GM12878 (cell line): ENCODE measurements around the gene TSNAX. TPM values are rescaled to one million over a fixed set of nuclear protein-coding genes. Genes with fewer than 3 reads are reported as not detected.

ENCODE experiments used
- ATAC-seq: fragments of 200-7000 bp; cut with Tn5 transposase; 3 replicates; pipeline ENCODE4 v1.9.1; 2020; ENCODE audit warnings: mild to moderate bottlenecking, moderate library complexity
- BruUV-seq: library from RNA; stranded (reverse); fragments of 400-500 nt; replicated peaks from 2 replicates; lab custom pipeline; 2021; lab: Mats Ljungman, UMichigan
- CTCF ChIA-PET: fragments of 300-600 bp; sonication (Branson Sonifier 250); formaldehyde crosslinking; extraction: SDS; loops from one replicate; lab custom pipeline; 2021; ENCODE audit warnings: inconsistent platforms; lab: Yijun Ruan, JAX
- POLR2A ChIA-PET: fragments of 350-600 bp; formaldehyde crosslinking; extraction: SDS; loops from one replicate; lab custom pipeline; 2021; ENCODE audit warnings: inconsistent platforms; lab: Charles Lee
- RAD21 ChIA-PET: fragments of 300-600 bp; sonication (Branson Sonifier 250); formaldehyde crosslinking; loops from one replicate; lab custom pipeline; 2023; ENCODE audit warnings: antibody characterized with exemption; ENCODE audit not compliant: unreplicated experiment; lab: Charles Lee
- SMC1A ChIA-PET: fragments of 300-600 bp; sonication (Branson Sonifier 250); formaldehyde crosslinking; loops from one replicate; lab custom pipeline; 2023; ENCODE audit not compliant: unreplicated experiment, uncharacterized antibody; lab: Charles Lee
- DNase-seq: peaks from one replicate; pipeline ENCODE4 v3.0.0-alpha.2; 2011; ENCODE audit warnings: low read depth, low spot score
- FAIRE-seq: peaks from 3 replicates; lab custom pipeline; 2011; peaks lifted over from hg19 to GRCh38; lab: Jason Lieb, UNC
- H2AFZ ChIP-seq: 2 replicates; pipeline ENCODE4 v1.6.0; 2011; ENCODE audit warnings: low read depth, low read length, control low read depth; ENCODE audit not compliant: control insufficient read depth
- H3K27ac ChIP-seq: 2 replicates; pipeline ENCODE4 v1.5.1; 2011; ENCODE audit warnings: control low read depth; ENCODE audit not compliant: control insufficient read depth, insufficient read depth
- H3K27me3 ChIP-seq, 2 experiments: replicated peaks in 1 of 2; 2 replicates each; pipeline versions ENCODE4 v1.6.0 to v1.6.1; 2011; ENCODE audit warnings: low read length in 1 of 2; ENCODE audit not compliant: control insufficient read depth in 2 of 2, insufficient read depth in 2 of 2
- H3K36me3 ChIP-seq, 2 experiments: 2 replicates each; pipeline ENCODE4 v1.5.1; 2011; ENCODE audit warnings: low read length in 1 of 2; ENCODE audit not compliant: control insufficient read depth in 2 of 2, insufficient read depth in 2 of 2
- H3K4me1 ChIP-seq: 2 replicates; pipeline ENCODE4 v1.6.1; 2011; ENCODE audit warnings: mild to moderate bottlenecking, low read length, moderate library complexity, mixed read lengths; ENCODE audit not compliant: control insufficient read depth, insufficient read depth
- H3K4me2 ChIP-seq: 2 replicates; pipeline ENCODE4 v1.6.0; 2011; ENCODE audit warnings: control low read depth; ENCODE audit not compliant: control insufficient read depth, insufficient read depth
- H3K4me3 ChIP-seq: fragments of 200-600 bp; sonication (generic); 2 replicates; pipeline ENCODE4 v1.5.1; 2016
- H3K79me2 ChIP-seq: 2 replicates; pipeline ENCODE4 v1.6.0; 2011; ENCODE audit warnings: low read length; ENCODE audit not compliant: control insufficient read depth, insufficient read depth
- H3K9ac ChIP-seq: 2 replicates; pipeline ENCODE4 v1.8.0; 2011; ENCODE audit warnings: low read length, control low read depth, mixed read lengths; ENCODE audit not compliant: control insufficient read depth, insufficient read depth
- H3K9me3 ChIP-seq: replicated peaks from 3 replicates; pipeline ENCODE4 v1.5.1; 2011; ENCODE audit warnings: mild to moderate bottlenecking, low read length; ENCODE audit not compliant: control insufficient read depth, insufficient read depth
- H4K20me1 ChIP-seq: 2 replicates; pipeline ENCODE4 v1.6.0; 2011; ENCODE audit not compliant: control insufficient read depth, insufficient read depth
- CHD1 ChIP-seq: IDR thresholded peaks from 2 replicates; pipeline ENCODE4 v1.6.1; 2012; ENCODE audit warnings: low read depth, low read length, improper control_type of control experiment
- E2F8 ChIP-seq: fragments of 450-650 bp; IDR thresholded peaks from 2 replicates; pipeline ENCODE4 v1.6.1; 2018; ENCODE audit warnings: mild to moderate bottlenecking, low read depth, moderate library complexity; ENCODE audit not compliant: partially characterized antibody
- E4F1 ChIP-seq: fragments of 450-650 bp; IDR thresholded peaks from 2 replicates; pipeline ENCODE4 v1.6.1; 2018; ENCODE audit warnings: borderline replicate concordance, mild to moderate bottlenecking; ENCODE audit not compliant: partially characterized antibody
- EGR1 ChIP-seq, 2 experiments: IDR thresholded peaks; 1 replicate in 1 of 2; 2 replicates in 1 of 2; pipeline ENCODE4 v1.6.1; 2011 to 2012; ENCODE audit warnings: low read depth in 2 of 2, low read length in 2 of 2, borderline replicate concordance in 1 of 2, mild to moderate bottlenecking in 1 of 2, moderate library complexity in 1 of 2
- ELK1 ChIP-seq: IDR thresholded peaks from 2 replicates; pipeline ENCODE4 v1.6.1; 2012; ENCODE audit warnings: low read depth, low read length, improper control_type of control experiment
- EP300 ChIP-seq, 2 experiments: fragments of 150-350 bp in 1 of 2; IDR thresholded peaks; 2 replicates each; pipeline ENCODE4 v1.6.1; 2011 to 2012; ENCODE audit warnings: low read depth in 2 of 2, low read length in 2 of 2, borderline replicate concordance in 1 of 2, improper control_type of control experiment in 1 of 2, inconsistent platforms in 1 of 2; ENCODE audit not compliant: control insufficient read depth in 1 of 2
- FOXK2 ChIP-seq: fragments of 450-650 bp; IDR thresholded peaks from 2 replicates; pipeline ENCODE4 v1.6.1; 2017; ENCODE audit warnings: mild to moderate bottlenecking, moderate library complexity
- HCFC1 ChIP-seq: fragments of 150-350 bp; IDR thresholded peaks from 2 replicates; pipeline ENCODE4 v1.6.1; 2014; ENCODE audit warnings: low read length
- MXI1 ChIP-seq: fragments of 150-350 bp; IDR thresholded peaks from 2 replicates; pipeline ENCODE4 v1.6.1; 2011; ENCODE audit warnings: low read depth, mild to moderate bottlenecking, inconsistent platforms, low read length, improper control_type of control experiment
- MYC ChIP-seq: IDR thresholded peaks from 2 replicates; pipeline ENCODE4 v1.6.1; 2011; ENCODE audit warnings: mild to moderate bottlenecking, low read length, moderate library complexity, inconsistent platforms; ENCODE audit not compliant: insufficient read depth, insufficient replicate concordance, insufficient read length, severe bottlenecking
- POU2F2 ChIP-seq: IDR thresholded peaks from 3 replicates; pipeline ENCODE4 v1.6.1; 2011; ENCODE audit warnings: low read depth, mild to moderate bottlenecking, low read length, borderline replicate concordance
- SMAD5 ChIP-seq: IDR thresholded peaks from 2 replicates; pipeline ENCODE4 v1.6.1; 2016; ENCODE audit warnings: antibody characterized with exemption, low read depth
- USF1 ChIP-seq: IDR thresholded peaks from 2 replicates; pipeline ENCODE4 v1.6.1; 2011; ENCODE audit warnings: borderline replicate concordance, low read depth, mild to moderate bottlenecking, moderate library complexity, mixed read lengths, low read length; ENCODE audit not compliant: insufficient read depth; ENCODE audit errors: extremely low read length
- WRNIP1 ChIP-seq: IDR thresholded peaks from 2 replicates; pipeline ENCODE4 v1.6.1; 2011; ENCODE audit warnings: low read depth, low read length, improper control_type of control experiment, borderline replicate concordance
- WGBS: methylation state at CpG from one replicate; pipeline ENCODE4 v1.1.6; 2016; ENCODE audit warnings: low lambda C conversion rate; ENCODE audit not compliant: insufficient replicate concordance, insufficient coverage; ENCODE audit errors: missing lambda C conversion rate; 5-methylcytosine and 5-hydroxymethylcytosine counted together
- in situ Hi-C: fragments of 300-500 bp; cut with MboI; formaldehyde crosslinking; loops from 9 replicates; pipeline ENCODE4 v1.14.3; 2018; ENCODE audit warnings: mixed read lengths
- intact Hi-C: fragments of 100-400 bp; cut with micrococcal nuclease; formaldehyde crosslinking; loops from one replicate; pipeline ENCODE4 v1.14.2; 2022; ENCODE audit not compliant: unreplicated experiment
- polyA plus RNA-seq, 11 experiments: library from polyadenylated mRNA; depleted of rRNA in 4 of 11; unstranded in 6 of 11; stranded (reverse) in 5 of 11; fragments of >200 nt; fragmentation: Nextera tagmentation in 4 of 11; fragmentation: Illumina TruSeq in 1 of 11; extraction: Ambion mirVana in 4 of 11; extraction: Trizol in 1 of 11; gene quantifications; 1 replicate in 1 of 11; 2 replicates in 10 of 11; pipeline versions ENCODE4 v1.2.1 to v1.2.3, GENCODE V29; 2011 to 2016; ENCODE audit warnings: inconsistent platforms in 2 of 11, missing spikeins in 2 of 11, low read depth in 1 of 11
- total RNA-seq, 4 experiments: library from RNA; depleted of rRNA in 3 of 4; stranded (reverse); fragments of >200 nt in 3 of 4; fragmentation: Illumina TruSeq in 1 of 4; extraction: Trizol in 1 of 4; gene quantifications; 2 replicates each; pipeline versions ENCODE4 v1.2.1 to v1.2.3, GENCODE V29; 2013 to 2021

The TSNAX gene
- total and polyA plus RNA-seq, 10 of the 15 experiments (the other 5 are each of a cell fraction or from before 2014, with no cell fraction given): 24.8 to 49.7 (median 35.6) TPM

GRCh38 chr1:231602673-231602984 is 74.2 kb downstream of the TSNAX start:
- 100% methylated on average over 1 of the region's 4 CpGs for WGBS
- H3K27me3 ChIP-seq: peaks cover 3% of the 10 kb centered on the region in 2 experiments; a peak in 2 of 4 replicates
- in situ Hi-C loops (no loop called here), intact Hi-C loops (no loop called here)
- ATAC-seq (no peak), DNase-seq (no peak), FAIRE-seq (no peak)
- SMC1A ChIA-PET: interaction anchor here (0.7 to 1.3 kb wide), 5 partner anchors 113 to 287 kb away, joined by 3 to 4 read pairs (median 3); no protein-coding TSS in a partner anchor
- no peak overlapping the region for H2AFZ ChIP-seq
- H4K20me1 ChIP-seq: no peaks in the 10 kb centered on the region
- no peaks in the 10 kb centered on the region for H3K4me1 ChIP-seq
- H3K9ac ChIP-seq: no peak overlapping the region
- no peak overlapping the region for H3K4me2 ChIP-seq
- BruUV-seq: no TSS peak
- H3K27ac ChIP-seq: no peak overlapping the region
- no peak overlapping the region for H3K4me3 ChIP-seq
- RAD21 ChIA-PET: interaction anchor here (0.7 to 1.0 kb wide), 4 partner anchors 52 to 285 kb away, joined by 3 to 4 read pairs (median 3); no protein-coding TSS in a partner anchor
- POLR2A ChIA-PET: no interaction called here
- no peaks in the 10 kb centered on the region for H3K79me2 ChIP-seq
- H3K36me3 ChIP-seq: no peaks in the 10 kb centered on the region
- CTCF ChIA-PET: interaction anchor here (0.7 to 1.8 kb wide), 6 partner anchors 13 to 287 kb away, joined by 3 to 13 read pairs (median 4); no protein-coding TSS in a partner anchor
- no peaks in the 10 kb centered on the region for H3K9me3 ChIP-seq
- TF ChIP-seq MYC: no peak
- TF ChIP-seq E2F8: no peak
- TF ChIP-seq SMAD5: no peak
- TF ChIP-seq CHD1: no peak
- no peak for TF ChIP-seq WRNIP1
- no peak for TF ChIP-seq E4F1
- no peak for TF ChIP-seq EGR1 (IDR thresholded peaks at IDR 0.05; ENCODE audit: borderline replicate concordance in 1 of 2, low read depth in 2 of 2, low read length in 2 of 2)
- TF ChIP-seq FOXK2: no peak
- no peak for TF ChIP-seq ELK1
- no peak for TF ChIP-seq POU2F2
- no peak for TF ChIP-seq MXI1
- TF ChIP-seq USF1: no peak
- no peak for TF ChIP-seq EP300 (IDR thresholded peaks at IDR 0.05; ENCODE audit: borderline replicate concordance in 1 of 2, control insufficient read depth in 1 of 2, low read depth in 2 of 2, low read length in 2 of 2)
- TF ChIP-seq HCFC1: no peak
